Measurements from ENCODE around the gene ANGPTL8.

The ANGPTL8 gene

DNA sequence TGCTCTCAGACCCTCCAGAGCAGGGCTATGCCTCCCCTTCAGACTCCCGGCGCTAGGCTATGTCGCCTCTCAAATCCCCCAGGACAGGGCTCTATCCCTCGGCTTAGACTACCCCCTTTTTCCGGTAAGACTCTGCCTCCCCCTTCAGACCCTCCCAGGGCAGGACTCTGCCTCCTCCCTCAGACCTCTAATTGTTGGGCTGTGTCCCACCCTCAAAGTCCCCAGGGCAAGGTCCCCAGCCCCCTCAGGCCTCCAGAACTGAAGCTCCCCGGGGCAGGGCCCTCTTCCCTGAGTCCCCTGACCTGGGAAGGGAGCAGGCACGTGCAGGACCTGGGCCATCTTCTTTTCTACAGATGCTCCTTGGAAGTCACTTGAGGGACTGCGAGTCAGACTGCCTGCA lies 45.2 kb upstream of the ANGPTL8 start:
- no peak for DNase-seq
- Mint-ChIP-seq H3K9me3 (no peaks in the 10 kb centered on the region), H3K36me3 (ENCODE audit: low read depth) (peaks cover 8% of the 10 kb centered on the region), H3K27ac (no peak overlapping the region), H3K27me3 (ENCODE audit: low read depth, poor library complexity) (no peaks in the 10 kb centered on the region), H3K4me1 (peaks cover 11% of the 10 kb centered on the region), H3K4me3 (no peak overlapping the region)
- TF ChIP-seq, protein P1, sequence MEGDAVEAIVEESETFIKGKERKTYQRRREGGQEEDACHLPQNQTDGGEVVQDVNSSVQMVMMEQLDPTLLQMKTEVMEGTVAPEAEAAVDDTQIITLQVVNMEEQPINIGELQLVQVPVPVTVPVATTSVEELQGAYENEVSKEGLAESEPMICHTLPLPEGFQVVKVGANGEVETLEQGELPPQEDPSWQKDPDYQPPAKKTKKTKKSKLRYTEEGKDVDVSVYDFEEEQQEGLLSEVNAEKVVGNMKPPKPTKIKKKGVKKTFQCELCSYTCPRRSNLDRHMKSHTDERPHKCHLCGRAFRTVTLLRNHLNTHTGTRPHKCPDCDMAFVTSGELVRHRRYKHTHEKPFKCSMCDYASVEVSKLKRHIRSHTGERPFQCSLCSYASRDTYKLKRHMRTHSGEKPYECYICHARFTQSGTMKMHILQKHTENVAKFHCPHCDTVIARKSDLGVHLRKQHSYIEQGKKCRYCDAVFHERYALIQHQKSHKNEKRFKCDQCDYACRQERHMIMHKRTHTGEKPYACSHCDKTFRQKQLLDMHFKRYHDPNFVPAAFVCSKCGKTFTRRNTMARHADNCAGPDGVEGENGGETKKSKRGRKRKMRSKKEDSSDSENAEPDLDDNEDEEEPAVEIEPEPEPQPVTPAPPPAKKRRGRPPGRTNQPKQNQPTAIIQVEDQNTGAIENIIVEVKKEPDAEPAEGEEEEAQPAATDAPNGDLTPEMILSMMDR (IDR thresholded peaks at IDR 0.05) = no peak

DNA sequence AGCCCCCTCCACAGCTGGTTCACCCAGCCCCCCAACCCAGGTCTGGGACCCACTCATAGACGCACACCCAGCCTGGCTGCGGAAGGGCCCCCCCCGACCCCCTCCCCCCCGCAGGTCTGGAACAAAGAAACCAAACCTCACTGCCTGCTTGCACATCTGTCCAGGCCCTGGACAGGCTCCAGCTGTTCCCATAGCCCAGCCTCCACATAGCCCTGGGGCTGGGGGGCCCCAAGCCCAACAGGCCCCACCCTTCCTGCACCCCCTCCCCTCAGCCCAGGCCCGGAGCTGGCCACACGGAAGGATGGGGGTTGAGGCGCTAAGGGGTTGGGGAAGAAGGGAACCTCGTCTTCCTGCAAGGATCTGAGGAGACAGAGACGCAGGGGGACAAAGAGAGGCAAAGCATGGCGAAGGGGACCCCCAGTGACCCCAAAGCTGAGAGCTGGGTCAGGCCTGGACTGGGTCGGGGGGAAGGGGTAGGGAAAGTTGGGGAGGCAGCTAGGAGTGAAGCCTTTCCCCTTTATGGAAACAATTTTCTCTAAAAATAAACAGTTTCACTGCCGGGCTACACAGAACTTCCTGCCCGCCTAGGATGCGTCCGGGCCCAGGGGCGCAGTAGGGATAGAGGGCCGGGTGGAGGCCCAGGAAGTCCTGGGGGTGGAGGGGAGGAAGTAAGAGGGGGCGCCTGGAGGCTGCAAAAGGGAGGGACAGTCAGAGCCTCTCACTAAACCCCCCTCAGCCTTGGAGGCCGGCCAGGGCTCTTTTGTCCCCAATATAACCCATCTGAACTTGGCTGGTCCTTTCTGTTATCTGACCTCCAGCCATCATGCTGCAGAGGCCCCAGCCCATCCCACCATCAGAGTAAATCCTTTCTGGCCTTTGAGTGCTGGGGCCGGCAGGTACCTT lies 44.5 kb upstream of the ANGPTL8 start:
- Mint-ChIP-seq H3K36me3 (ENCODE audit: low read depth) (peaks cover 8% of the 10 kb centered on the region), H3K4me1 (peaks cover 11% of the 10 kb centered on the region), H3K27me3 (ENCODE audit: low read depth, poor library complexity) (peaks cover 4% of the 10 kb centered on the region), H3K9me3 (no peaks in the 10 kb centered on the region), H3K4me3 (no peak overlapping the region), H3K27ac (no peak overlapping the region)
- TF ChIP-seq, protein P1 (IDR thresholded peaks at IDR 0.05) = no peak
- no peak for DNase-seq

DNA sequence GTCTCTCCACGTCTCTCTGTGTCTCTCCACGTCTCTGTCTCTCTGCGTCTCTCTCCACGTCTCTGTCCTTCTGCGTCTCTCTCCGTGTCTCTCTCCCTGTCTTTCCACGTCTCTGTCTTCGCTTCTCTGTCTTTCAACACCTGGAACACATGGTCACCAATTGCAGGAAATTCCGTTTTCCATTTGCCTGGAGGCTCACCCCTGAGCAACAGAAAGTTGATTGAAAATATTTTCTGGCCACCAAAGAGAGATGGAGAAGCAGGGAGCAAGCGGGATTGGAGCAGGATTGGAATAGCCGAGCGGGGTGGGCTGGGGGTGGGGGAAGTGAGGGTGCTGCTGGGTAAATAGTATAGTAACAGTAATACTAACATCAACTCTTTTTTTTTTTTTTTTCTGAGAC lies 43.7 kb upstream of the ANGPTL8 start:
- TF ChIP-seq, protein P1 (IDR thresholded peaks at IDR 0.05) = no peak
- no peak overlapping the region for H3K27ac Mint-ChIP-seq

DNA sequence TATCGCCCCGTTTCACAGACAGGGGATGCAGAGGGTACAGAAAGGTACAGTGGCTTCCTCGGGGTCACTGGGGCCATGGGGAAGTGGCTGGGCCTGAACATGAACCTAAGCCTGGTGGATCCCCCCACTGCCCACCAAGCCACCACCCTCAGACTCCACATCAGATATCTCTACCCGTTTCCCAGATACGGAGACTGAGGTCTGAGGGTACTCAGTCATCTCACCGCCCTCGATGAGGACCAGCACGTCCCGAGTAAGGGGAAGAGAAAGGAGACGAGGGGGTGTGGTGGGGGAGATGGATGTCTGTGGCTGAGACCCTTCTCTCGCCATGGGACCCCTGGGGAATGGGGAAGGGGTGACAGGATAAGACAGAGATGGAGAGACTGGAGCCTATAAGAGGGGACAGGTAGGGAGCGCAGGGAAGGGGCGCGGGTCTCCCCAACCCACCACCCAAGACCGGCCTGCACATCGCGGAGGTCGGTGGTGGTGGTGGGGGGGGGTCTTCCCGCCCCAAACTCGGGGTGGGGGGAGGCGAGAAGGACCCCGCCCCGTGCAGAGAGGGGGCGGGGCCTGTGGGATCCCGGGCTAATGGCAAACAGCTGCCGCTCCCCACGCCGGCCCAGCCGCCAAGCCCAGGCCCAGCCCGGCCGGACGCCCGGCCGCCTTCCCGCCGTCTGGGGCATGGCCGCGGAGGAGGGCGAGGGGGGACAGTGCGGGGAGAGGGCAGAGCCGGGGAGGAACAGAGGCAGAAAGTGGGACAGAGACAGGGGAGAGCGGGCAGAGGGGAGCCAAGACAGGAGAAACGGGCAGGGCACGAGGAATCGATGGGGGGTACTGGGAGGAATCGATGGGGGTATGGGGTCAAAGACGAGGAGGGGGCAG lies 42.8 kb upstream of the ANGPTL8 start:
- H3K9me3 Mint-ChIP-seq = no peaks in the 10 kb centered on the region
- TF ChIP-seq, protein P1 (IDR thresholded peaks at IDR 0.05) = no peak
- DNase-seq = peak; percentile 55

More for the DNA sequence above, 43.7 kb upstream of the ANGPTL8 start:
- Mint-ChIP-seq H3K36me3 (ENCODE audit: low read depth) (peaks cover 8% of the 10 kb centered on the region), H3K4me3 (peak overlapping the region; percentile 82), H3K9me3 (no peaks in the 10 kb centered on the region), H3K4me1 (peaks cover 11% of the 10 kb centered on the region), H3K27me3 (ENCODE audit: low read depth, poor library complexity) (peaks cover 7% of the 10 kb centered on the region)
- DNase-seq = no peak

DNA sequence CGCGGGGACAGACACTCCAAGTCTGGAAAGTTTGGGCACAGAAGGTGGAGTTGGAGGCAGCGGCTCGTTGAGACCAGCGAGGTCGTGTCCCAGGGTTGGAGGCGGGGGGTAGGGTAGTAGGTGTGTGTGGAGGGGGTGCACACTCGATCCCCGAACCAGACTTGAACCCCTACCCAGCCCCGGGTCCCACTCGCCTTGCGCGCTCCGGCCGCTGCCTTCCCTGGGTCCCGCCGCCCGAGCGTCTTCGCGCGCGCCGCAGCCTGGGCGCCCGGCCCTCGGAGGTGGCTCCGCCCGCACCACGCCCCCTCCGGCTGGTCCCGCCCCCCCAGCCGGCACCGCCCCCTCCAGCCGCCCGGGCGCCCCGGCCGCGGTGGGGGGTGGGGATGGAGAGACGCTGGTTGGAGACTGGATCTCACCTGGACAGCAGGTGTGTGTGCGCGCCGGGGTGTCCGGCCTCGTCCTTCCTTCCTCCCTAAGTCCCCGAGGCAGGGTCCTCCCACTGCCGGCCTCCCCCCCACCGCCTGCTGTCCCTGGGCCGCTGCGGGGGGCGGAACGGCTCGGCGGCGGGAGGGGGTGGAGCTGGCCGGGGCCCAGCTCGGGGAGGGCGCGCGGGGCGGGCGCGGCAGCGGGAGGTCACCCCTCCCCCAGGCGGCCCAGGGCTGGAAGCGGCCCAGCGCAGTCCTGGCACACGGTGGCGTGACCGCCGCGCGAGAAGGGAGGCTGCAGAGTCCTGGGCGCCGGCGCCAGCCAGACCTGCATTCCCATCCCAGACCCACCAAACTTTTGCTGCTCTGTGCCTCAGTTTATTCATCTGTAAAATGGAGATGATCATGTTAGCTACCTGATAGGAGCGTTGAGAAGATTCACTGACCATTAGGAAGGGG lies 41.9 kb upstream of the ANGPTL8 start, which contains the start of gene KANK2:
TSS of gene KANK2 (minus strand) at position 255 of the 884 bp plus-strand sequence. CDS start 3,034 bp downstream, outside the sequence.
- Mint-ChIP-seq H3K27me3 (ENCODE audit: low read depth, poor library complexity) (peaks cover 7% of the 10 kb centered on the region), H3K4me3 (peak within 1 kb of the TSS; percentile 90), H3K9me3 (no peaks in the 10 kb centered on the region), H3K4me1 (peaks cover 11% of the 10 kb centered on the region), H3K27ac (no peak within 1 kb of the TSS), H3K36me3 (ENCODE audit: low read depth) (no peaks in the 10 kb centered on the region)
- TF ChIP-seq, protein P1 (IDR thresholded peaks at IDR 0.05) = no peak
- DNase-seq = peak; percentile 88

More for the DNA sequence above, 42.8 kb upstream of the ANGPTL8 start:
- Mint-ChIP-seq H3K4me1 (peaks cover 11% of the 10 kb centered on the region), H3K27me3 (ENCODE audit: low read depth, poor library complexity) (peaks cover 7% of the 10 kb centered on the region), H3K27ac (no peak overlapping the region), H3K36me3 (ENCODE audit: low read depth) (peaks cover 6% of the 10 kb centered on the region), H3K4me3 (peak overlapping the region; percentile 90)

Data from nephron progenitor cell (in vitro differentiated cells).